HG02642 (cell line): ENCODE results near the gene PSMD3.

Experiments
- ATAC-seq: cut with Tn5 transposase; IDR thresholded peaks from one replicate; pipeline ENCODE4 v1.9.1; 2021; ENCODE audit warnings: mild to moderate bottlenecking; ENCODE audit not compliant: unreplicated experiment, poor library complexity

Gene PSMD3

DNA sequence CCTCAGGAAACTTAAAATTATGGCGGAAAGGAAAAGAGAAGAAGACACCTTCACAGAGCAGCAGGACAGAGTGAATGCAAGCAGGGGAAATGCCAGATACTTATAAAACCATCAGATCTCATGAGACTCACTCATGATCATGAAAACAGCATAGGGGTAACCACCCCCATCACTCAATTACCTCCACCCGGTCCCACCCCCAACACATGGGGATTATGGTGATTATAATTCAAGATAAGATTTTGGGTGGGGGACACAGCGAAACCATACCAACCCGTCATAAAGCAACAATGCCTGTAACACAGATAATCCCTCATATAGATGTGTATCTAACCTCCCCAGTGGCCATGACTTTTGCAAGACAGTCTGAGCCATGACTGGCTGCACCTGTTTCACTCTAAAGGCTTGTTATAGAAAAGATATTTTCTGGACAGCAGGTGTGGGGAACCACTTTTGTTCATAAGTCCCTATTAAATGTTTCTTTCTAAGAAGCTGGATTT, 24.8 kb upstream of the PSMD3 start:
- ATAC-seq: no peak

DNA sequence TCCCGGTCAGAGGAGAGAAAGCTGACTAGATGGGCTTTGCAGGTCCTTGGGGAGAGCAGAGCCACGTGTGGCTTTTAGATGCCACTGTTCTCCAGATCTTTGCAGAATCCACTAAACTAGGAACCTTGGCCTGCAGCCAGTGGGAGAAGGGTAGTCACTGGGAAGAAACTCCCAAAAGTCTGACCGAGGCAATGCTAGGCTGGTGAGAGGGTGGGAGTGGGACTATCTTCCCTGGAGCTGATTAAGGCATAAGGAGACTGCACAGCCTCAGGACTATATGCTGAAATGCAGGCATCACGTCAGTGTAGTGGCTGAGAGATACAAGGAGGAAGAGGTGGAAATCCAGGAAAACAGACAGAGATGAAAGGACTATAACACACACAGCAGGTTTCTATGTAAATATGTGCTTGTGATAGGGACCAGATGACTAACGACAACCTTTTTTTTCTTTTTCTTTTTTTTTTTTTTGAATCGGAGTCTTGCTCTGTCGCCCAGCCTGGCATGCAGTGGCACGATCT, 20.0 kb upstream of the PSMD3 start:
- ATAC-seq: no peak

DNA sequence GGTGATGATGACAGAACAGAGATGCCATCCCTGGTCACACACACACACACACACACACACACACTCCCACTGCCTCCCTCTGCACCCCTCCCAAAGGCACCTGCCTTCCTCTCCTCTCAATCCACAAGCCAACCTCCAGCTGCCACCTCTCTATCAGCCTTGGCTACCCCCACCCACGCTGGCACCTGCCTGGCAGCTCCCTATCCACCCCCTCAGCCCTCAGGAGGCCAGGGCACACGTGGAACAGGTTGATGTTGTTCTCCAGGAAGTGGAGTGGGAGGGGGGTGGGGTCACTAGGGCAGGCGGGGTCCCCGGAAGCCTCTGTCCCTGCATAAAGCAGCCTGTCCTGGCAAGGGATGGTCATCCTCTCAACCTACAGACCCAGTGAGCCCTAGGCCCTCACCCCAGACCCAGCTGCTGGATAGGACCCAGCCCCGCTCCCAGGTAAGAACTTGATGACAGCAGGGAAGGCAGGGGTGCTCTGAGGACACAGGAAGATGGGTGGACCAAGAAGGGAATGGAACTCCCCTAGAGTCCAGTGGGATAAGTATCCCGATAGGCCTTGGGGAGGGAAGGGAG, 17.9 kb upstream of the PSMD3 start, which contains the start of gene GSDMA:
TSS of gene GSDMA (plus strand) at position 363 of the 579 bp plus-strand sequence. CDS start 2,684 bp downstream, outside the sequence.
- no peak for ATAC-seq

DNA sequence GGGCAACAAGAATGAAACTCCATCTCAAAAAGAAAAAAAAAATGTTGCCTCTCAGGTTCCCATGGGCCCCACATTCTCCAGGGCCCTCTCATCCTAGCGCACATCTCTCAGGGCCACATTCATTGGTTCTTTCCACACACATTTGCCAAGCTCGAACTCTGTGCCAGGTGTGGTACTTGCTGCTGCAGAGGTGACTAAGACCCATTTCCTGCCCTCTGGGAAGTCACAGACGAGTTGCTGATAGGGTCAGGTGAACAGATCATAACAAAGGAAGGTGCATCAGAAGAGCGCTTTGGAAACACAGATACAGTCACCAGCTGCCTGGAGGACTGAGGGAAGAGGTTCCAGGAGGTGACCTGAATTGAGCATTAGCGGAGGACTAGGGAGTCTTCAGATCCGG, 16.8 kb upstream of the PSMD3 start:
- no peak for ATAC-seq

DNA sequence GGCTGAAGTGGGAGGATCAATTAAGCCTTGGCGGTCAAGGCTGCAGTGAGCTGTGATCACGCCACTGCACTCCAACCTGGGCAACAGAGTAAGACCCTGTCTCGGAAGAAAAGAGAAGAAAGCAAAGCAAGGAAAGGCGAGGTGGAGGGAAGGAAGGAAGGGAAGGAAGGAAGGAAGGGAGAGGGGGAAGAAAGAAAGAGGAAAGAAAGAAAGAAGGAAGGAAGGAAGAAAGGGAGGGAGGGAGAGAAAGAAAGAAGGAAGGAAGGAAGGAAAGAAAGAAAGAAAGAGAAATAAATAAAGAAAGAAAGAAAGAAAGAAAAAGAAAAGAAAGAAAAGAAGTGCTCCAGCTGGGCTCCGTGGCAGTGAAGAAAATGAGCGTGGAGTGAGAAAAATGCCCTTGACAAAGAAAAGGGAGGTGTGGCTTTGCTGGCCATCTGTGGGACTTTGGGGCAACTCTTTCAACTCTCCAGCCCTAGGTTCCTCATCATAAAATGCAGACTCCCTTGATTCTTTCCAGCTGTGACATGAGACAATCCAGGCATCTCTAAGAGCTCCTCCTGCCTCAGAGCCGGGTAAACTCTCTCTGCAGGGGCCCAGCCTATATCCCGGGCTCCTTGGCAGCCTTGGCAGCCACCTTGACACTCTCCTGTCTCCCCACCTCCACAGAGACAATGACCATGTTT, 15.4 kb upstream of the PSMD3 start:
- ATAC-seq: no peak

DNA sequence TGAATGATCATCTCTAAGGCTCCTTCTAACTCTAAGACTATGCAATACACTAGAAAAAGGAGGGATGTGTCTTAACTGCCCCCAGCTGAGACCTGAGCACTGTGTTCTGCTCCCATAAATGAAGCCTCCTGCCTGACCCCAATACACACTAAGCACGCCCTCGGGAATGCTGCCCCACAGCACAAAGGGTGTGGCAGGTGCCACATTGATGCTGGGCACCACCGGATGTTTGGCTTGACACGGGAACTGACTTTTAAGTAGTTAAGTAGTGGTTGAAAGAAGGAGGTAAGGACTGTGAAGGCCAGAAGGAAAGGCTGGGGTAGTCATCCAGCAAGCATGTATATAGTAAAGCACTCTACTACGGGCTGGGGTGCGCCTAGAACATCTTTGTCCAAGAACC, 13.8 kb upstream of the PSMD3 start:
- ATAC-seq: no peak

DNA sequence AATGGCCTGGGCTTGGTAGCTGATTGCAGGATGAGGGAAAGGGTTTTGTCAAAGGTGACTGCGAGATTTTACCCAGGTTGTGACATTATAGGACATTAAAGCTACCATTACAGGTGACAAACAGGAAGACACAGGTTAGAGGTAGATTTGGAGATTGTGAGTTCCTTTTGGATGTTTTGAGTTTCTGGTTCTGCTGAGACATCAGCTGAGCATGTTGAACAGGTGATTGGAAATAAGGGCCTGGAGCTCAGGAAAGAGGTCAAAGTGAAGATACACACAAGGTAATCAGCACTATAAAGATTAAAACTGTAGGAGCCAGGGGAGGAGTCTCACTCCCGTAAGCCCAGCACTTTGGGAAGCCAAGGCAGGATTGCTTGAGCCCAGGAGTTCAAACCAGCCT, 11.8 kb upstream of the PSMD3 start:
- no peak for ATAC-seq

DNA sequence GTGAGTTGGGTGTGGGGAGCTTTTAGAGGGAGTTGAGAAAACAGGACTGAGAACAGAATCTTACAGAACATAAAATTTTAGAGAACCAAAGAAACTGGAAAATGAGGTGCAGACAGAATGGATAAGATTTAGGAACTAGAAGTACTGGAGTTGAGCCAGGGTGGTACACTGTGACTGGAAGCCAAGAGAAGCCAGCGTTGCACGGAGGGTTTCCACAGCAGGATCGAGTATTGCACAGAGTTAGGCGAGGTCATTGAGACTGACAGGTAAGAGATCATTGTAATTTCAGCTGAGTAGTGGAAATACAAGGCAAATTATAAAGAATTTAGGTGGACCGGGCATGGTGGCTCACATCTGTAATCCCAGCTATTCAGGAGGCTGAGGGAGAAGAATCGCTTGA, 11.2 kb upstream of the PSMD3 start:
- no peak for ATAC-seq

DNA sequence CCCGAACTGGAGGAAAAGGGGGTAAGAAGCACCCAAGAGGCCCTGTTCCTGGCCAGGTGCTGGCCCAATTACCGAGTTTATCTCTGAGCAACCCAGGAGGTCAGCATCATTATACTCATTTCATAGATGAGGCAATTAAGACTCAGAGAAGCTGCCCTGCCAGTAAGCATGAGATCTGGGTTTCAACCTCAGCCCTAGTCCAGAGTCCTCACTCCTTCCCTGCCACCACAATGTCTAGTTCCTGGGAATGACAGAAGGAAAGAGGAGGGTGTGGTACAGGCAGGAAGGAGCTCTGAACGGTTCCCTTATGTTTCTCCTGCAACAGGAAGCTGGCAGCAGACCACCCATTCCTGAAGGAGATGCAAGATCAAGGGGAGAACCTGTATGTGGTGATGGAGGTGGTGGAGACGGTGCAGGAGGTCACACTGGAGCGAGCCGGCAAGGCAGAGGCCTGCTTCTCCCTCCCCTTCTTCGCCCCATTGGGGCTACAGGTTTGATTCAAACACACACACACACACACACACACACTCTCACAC, 10.4 kb upstream of the PSMD3 start:
- no peak for ATAC-seq

DNA sequence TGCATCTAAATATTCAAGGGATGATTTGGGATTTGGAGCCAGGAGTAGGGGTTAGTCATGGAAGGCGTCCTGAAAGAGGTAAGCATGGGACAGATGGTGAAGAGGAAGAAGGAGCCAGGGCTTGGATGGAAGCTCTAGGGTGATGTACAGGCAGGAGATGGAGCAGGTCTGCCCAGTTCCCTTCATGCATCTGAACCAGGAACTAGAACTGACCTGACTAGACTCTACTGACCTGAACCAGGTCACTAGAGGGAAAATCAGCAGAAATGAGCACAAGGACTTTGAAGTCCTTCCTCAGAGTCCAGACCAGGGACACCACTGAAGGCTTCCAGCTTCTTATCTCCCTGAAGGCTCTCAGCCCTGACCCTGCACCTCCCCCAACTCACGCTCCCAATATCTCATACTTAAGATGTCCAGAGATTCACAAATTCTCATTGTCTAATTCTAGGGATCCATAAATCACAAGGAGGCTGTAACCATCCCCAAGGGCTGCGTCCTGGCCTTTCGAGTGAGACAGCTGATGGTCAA, 9.5 kb upstream of the PSMD3 start:
- ATAC-seq: no peak

DNA sequence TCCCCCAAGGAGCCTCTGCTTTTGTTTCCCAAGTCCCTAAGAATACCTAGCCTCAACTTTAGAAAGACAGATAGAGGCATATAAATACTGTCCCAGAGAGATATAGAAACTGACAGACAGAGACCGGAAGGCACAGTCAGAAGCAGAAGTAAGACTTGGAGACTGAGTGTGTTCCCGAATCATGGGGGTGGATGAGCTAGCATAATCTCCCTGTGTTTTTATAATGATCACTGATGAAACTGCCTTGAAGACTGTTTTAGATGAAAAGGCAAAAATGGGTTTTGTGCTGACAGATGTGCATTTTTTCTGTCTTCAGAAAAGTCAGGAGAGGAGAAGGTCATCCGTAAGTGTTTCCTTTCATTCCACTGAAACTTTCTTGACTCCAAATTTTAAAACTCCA, 8.3 kb upstream of the PSMD3 start:
- no peak for ATAC-seq

DNA sequence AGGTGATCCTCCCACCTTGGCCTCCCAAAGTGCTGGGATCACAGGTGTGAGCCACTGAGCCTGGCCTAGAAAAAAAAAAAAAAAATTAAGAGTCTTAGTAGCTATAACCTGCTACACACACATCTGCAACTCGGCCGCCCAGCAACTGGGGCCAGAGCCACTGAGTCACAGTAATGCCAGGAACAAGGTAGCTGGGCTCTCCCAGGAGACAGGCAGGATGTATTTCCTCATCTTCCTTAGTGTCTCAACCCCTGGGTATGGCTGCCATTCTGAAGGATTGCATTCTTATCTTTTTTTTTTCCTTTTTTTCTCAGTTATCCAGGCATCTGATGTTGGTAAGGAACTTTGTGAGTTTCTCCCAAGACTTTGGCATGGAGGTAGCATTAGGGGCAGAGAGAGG, 7.1 kb upstream of the PSMD3 start:
- ATAC-seq: no peak

DNA sequence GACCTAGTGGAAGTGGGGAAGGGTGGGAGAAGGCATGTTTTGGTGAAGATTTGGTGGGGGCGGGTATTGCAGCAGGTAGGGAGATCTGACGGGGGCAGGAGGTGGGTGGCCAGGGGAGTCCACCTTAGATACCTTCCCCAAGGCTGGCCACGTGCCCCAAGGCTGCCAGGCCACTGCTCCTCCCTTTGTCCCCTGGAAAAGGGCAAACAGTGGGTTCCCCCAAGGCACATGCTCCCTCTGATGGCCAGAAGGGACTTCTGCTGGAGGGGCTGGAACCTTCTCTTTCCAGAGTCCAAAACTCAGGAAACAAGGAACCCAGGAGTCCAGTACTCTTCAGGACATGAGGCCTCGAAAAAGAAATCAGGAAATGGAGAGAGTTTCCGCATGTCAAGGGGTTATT, 6.2 kb upstream of the PSMD3 start:
- no peak for ATAC-seq

DNA sequence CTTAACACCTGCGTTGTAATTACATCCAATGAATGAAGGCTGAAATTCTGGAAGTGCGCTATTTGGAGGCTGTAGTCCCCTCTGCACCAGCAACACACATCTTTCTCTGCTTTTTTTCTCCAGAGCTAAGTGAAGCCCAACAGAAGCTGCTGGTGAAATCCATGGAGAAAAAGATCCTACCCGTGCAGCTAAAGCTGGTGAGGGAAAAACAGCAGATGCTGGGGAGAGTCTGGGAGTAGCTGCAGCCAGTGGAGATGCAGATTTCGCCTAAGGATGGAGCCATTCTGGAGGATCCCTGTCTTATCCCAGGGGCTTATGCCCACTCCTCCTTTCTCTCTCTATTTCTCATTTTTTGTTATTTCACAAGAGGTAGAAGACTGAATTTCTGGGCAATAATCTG, 4.8 kb upstream of the PSMD3 start:
- ATAC-seq: no peak

DNA sequence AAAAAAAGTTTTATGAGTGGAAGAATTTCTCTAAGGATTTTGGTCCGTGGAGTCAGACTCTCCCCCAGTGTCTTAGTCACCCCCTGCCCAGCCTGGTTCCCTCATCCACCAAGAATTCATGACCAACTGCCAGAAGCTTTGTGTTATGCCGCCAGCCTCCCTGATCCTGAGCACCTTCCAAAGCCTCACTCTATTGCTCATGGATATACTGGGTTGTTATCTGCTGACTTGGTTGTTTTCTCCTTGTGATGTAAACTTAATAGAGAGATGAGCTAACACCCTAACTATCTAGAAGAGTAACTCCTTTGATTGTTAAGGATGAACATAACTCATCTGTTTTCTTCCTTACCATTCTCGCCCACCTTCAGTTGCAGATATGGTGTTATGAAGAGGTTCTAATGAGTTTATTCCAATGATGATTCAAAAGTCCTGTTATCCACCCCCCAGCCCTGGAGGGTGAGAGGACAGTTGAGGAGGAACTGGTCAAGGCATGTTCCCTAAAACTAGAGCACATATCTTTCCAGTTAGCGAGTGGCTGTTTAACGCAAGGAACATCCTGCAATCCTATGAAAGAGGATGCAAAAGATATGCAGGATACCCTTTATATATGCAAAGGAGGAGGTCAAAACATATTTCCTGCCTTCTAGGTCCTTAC, 1.5 kb upstream of the PSMD3 start:
- ATAC-seq: no peak

DNA sequence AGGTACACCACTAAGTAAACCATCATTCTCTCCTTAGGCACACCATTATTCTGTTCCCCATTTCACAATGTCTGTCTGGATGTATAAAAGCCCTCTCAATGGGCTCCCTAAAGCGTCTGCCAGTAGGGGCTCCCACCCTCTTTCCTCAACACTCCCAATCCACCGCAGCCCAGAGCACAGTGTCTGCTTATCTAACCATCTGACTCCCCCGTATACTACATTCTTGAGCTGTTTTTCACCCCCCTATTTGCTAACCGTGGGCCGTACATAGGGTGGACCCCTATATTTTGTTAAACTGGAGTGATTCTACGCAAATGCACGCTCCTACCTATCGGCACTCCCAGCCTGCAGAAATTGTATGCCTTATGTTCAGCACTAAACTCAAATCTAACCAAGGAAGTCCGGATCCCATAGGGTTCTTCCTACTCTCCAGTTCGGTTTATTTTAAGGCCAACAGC, 685 bp upstream of the PSMD3 start:
- peak; percentile 21 for ATAC-seq

DNA sequence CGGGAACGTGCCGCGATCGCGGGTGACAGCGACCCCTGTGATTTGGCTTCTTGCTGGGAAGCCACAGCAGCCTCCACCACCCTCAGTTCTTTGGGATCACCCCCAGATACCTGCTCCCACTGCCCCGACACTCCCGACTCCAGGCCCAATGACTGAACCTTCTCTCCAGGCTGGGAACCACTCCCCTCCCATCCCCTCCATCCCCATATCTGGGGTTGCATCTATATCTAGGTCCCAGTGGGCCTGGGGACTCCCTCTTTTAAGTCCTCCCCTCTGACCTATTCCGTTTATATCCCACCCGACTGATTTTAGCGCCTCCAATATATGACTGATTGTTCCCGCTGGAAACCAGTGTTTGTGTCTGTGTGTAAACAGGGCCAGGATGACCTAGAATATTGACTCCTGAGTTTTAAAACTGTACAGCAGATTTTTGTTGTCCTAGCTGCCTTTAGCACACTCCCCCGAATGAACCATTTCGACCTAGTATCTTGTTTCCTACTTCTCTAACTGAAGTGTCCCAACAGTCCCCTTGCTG, 667 bp downstream of the PSMD3 start:
- no peak for ATAC-seq

DNA sequence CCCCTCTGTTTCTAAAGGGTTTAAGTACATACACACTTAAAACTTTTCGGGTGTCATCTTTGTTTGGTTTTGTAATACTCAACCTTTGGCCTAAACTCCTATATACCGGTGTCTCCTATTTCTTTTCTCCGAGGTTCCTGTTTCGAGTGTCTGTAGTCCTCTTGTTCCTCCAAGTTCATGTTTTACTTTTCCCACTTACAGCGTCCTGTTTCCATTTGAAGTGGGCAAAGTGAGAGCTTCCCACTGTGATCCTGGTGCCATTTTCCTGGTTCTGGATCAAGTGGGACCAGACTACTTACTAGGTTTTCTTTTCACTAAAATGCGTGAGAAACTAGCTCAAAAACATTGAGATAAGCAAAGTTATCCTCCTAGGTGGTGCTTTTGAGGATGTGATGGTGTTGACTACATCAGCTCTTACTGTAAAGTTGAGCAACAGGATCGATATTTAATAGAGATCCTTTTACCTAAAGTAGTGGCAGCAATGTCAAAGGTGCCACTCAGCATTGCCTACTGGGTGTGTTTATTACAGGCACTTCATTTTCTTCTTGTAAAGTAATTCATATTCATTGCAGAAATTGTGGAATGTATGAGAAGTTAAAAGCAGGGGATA, 1.3 kb downstream of the PSMD3 start:
- no peak for ATAC-seq

DNA sequence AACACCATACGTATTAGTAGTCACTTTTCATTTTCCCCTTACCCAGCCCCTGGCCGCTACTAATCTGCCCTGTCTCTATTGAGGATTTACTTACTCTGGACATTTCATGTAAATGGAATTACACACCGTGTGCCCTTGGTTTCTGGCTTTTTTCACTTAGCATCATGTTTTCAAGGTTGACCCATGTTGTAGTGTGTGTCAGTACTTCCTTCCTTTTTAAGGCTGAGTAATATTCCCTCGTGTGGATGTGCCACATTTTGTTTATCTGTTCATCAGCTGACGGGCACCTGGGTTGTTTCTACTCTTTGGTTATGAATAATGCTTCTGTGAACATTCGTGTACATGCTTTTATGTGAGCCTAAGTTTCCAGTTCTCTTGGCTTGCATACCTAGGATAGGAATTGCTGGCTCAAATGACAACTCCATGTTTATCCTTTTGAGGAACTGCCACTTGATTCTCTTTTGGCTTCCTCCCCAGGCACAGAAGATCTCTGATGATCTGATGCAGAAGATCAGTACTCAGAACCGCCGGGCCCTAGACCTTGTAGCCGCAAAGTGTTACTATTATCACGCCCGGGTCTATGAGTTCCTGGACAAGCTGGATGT, 7.7 kb downstream of the PSMD3 start:
- no peak for ATAC-seq

DNA sequence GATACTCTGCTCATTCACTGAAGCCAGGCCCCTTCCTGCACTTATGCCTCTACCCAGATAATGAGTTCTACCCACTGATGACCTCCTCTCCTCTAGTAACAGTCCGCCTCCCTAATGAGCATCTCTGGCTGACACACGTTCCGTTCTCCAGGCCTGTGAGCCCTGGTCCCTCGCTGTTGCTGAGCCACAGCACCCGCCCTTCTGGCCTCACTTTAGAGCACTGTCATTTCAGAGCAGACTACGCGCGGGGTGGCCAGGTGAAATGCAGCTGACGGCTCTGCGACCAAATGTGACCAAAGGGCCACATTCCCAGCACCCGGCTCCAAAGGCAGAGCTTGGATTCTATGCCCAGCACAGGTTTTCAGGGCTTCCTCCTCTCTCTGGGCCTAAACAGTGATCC, 13.8 kb downstream of the PSMD3 start:
- no peak for ATAC-seq
